ENCODE results near the gene ZNF384.

Gene ZNF384

GRCh38 chr12:6699259-6699988 is 10.2 kb upstream of the ZNF384 start:
- DNase-seq: no peak

- no peak for DNase-seq
These were observed 9.3 kb upstream of the ZNF384 start for GRCh38 chr12:6698352-6699046.

DNA sequence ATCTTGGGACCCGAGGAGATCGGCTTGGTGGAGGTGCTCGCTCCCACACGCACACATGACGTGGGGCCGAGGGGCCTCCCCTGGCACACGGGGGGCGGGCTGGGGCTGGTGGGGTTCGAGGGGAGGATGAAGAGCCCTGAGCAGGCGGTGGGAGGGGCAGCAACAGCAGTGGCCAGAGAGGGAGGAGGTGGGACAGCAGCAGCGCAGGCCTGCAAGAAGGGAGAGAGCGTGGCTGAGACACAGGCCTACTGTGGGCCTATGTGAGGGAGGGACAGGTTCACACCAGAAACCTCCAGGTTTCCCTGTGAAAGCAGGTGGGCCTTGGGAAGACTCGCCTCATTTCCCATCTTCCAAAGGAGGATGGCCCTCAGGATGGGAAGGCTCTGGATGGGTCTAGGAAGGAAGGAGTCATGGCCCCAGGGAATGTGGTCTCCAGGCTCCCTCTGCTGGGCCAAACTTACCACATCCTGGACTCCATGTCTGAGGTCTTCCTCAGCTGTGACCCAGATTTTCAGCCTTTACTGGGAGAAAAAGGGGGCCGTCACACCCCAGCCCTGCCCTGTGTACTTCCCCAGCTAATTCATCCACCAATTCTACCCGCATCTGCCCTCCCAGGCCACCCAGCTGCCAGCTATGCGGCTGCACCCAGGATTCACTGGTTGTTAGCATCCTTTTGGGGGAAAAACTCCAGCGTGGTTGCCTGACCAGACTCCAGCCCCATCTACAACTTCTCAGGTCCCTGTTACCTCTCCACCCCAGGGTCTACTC is 8.6 kb upstream of the ZNF384 start:
- no peak for DNase-seq

GRCh38 chr12:6696690-6697583 is 7.8 kb upstream of the ZNF384 start:
- no peak for DNase-seq

DNA sequence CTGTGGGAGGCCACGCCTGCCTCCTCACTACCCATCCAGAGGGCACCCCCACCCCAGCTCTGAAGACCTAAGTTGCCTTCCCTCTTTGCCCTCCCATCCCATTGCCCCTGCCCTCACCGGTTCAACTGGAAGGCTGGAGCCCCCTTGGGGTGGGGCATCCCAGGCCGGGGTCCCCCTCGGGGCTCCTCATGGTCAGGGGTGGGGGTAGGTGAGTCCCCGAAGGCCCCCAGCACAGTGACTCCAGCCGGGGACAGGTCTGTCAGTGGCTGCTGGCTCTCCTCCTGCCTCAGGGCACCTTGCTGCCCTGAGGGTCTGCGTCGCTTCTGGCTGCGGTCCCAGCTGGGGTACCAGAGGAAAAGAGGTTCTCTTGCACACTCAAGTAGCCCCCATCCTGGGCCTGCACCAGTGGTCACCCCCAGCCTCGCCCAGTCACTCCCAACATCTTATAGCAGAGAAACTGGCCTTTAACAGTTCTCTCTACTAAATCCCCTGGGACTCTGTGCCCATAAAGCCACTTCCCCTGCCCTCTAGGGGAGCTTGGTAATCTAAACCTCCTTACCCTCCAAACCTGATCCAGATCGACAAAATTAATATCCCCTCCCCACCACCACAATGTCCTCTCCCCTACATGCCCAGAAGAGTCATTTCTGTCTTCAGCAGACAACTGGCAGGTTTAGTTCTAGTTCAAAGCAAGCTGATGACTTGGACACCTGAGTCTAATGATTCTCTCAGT is 6.3 kb upstream of the ZNF384 start:
- no peak for DNase-seq

DNA sequence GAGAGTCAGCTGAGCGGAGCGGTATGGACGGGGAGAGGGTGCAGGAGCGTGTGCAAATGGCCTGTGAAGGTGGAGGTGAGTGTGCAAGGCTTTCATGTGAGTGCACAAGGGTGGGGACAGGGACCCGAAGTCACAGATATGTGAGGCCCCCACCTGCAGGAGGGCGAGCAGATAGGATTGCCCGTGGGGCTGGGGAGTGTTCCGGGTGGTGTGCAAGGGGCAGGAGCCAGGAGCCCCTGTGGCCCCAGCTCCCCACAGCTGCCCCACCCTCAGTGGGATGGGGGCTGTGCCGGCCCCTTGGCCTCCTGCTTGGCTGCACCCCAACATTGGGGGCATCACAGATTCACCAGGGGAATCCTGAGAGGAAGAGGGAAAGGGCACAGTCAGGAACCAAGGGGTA is 5.5 kb upstream of the ZNF384 start:
- no peak for DNase-seq

DNA sequence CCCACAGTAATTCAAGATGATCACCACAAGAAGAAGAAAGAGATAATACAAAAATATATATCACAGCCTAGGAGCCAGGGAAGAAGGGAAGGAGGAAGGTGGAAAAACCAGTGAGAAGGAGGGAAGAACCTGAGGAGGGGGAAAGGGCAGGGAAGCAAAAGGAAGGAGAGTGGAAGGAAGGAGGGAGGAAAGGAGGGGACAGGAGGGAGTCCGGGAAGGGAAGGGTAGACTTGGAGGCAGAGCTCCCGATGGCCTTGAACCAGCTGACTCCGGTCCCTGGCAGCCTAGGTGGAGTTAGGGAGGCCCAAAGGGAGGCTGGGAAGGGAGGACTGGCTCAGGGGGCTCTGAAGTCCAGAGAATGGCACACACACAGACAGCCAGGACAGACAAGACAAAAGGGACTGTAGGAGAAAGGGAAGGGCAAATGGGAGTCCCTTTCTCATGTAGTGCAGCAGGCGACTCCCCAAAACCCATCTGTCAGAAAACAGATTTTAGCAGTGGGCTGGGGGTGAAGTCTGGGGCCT is 4.7 kb upstream of the ZNF384 start:
- DNase-seq: no peak

GRCh38 chr12:6692888-6693287 is 3.7 kb upstream of the ZNF384 start:
- DNase-seq: no peak

- no peak for DNase-seq
These were observed 2.3 kb upstream of the ZNF384 start for GRCh38 chr12:6691473-6691872.

- DNase-seq: peak; percentile 43
These were observed 604 bp downstream of the ZNF384 start for GRCh38 chr12:6688543-6688998.

DNA sequence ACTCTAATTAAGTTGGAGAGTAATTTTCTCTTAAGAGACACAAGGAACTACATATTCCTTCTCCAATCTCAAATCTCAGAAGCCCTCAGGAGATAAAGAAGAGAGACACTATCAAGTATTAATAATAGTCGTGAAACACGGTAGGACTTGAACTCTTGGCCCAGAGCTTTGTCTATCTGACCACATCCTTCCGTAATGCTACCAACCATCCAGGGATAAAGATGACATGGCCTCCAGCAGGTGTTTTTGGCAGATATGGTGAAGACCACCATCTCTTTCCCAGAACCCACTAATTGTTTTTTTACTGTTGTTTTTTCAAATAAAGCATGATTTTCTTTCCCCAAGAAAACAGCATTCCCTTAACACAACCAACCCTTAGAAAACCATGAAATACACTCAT is 3.4 kb downstream of the ZNF384 start:
- DNase-seq: no peak

GRCh38 chr12:6684609-6685008 is 4.6 kb downstream of the ZNF384 start:
- DNase-seq: peak; percentile 36

DNA sequence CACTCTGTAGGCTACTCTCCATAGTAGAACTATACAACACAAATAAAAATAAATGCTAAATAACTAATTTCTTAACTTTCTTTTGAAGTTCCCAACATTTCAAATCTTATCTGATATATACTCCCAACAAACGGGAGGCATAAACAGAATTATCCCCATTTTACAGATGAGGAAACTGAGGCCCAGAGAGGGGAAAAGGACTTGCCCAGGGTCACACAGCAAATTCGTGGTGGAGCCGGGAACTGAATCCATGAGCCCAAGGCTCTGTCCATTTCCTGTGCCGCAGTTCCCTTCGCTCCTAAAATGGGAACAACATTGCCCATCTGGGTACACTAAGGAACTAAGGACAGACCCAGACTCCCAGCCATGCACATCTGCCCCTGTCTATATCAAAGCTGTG is 12.2 kb downstream of the ZNF384 start:
- no peak for DNase-seq

- no peak for DNase-seq
These were observed 17.0 kb downstream of the ZNF384 start for GRCh38 chr12:6672143-6672542.

GRCh38 chr12:6667559-6668210 is 21.5 kb downstream of the ZNF384 start:
- DNase-seq: no peak

- DNase-seq: no peak
These were observed 23.0 kb downstream of the ZNF384 start for GRCh38 chr12:6666211-6666610.

- no peak for DNase-seq
These were observed 24.3 kb downstream of the ZNF384 start for GRCh38 chr12:6664902-6665301.

DNA sequence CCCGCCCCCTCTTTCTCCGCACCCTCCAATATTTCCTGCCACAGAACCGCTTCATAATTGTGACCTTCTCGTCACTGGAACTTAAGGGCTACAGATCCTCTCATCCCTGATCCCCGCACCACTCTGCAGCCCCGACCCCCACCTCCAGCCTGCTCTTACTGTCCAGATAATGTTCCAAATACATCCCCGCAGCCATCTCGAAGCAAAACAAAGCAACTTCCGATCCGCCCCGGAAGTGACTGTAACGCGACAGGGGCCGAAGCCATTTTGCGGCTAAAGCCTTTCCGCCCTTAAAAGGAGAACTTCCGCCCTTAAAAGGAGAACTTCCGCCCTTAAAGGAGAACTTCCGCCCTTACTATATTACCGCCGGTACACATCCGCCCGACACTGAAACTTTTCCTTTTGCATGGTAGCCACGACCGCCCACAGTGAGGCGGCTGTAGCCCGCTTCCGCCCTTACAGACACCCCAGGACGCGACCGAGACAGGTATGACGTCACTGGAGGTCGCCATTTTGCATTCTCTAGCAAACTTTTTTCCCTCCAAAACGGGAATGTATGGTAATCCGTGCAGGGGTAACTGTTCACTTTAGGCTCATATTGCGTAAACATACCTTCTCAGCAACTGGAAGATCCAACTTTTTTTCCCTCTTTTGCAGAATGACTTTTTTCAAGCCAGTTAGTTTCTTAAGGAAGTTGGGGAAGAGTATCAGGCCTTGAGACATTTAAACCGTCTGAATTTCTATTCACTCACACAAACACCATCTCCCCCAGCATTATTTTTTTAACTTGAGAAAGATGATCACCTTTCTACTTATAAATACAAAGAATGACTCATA is 26.1 kb downstream of the ZNF384 start, which contains the start of gene ING4:
TSS of gene ING4 (minus strand) at position 214 of the 837 bp plus-strand sequence. CDS start at position 196, 18 bp downstream.
- DNase-seq: peak; percentile 96

DNA sequence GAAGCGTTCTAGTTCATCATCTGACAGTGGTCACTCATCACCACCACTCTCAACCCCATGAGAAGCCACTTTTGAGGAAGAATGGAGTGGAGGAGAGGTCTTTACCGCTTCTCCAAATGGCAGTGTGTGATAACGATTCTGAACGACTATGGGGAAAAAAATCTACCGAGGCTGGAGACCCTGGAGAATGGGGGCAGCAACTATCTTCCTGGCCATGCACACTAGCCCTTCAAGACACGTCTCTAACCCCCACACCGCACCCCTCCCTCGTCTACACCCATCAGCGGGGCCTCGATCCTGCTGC is 26.6 kb downstream of the ZNF384 start:
- no peak for DNase-seq

GRCh38 chr12:6653987-6654386 is 35.2 kb downstream of the ZNF384 start:
- DNase-seq: no peak
